ENCODE measurements around the gene TMEM231.

DNA sequence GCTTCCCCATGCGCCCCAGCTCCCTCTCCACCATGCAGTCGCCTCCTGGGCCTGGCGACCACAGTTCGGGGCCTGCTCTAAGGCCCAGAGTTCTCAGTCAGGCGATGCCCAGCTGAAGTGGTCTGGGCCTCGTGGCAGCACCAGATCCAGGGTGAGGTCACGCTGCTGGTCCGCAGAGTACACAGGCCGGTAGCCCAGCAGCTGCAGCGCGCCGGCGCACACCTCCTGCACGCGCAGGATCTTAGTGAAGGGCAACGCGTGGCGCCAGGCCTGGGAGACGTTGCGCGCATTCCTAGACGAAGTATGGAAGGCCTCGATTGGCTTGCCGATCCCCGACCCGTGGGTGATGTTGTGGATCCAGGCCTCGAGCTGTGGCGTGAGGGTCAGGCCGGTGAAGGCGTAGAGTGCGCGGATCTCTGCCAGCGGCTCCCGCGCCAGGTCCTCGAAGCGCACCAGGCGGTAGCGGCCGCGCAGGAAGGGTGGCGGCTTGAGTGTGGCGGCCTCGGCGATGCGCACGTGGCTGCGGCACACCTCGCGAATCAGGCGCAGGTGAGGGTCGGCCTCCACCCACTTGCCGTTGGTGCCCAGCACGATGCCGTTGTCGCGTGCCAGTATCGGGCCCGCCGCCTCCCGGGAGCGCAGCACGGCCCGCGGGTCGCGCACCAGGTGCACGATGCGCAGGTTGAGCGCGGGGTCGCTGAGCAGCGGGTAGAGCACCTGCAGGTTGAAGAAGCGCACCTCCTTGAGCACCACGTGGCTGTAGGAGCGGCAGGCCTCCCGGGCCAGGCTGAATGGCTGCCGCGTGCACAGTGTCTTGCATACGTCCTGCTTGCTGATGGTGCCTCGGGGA is 26.8 kb downstream of the TMEM231 start:
- no peak for TF ChIP-seq CTCF (IDR thresholded peaks at IDR 0.05)
- TF ChIP-seq TCF7L2 (IDR thresholded peaks at IDR 0.05; ENCODE audit: low read depth, low read length) = no peak
- TF ChIP-seq POLR2AphosphoS5 (IDR thresholded peaks at IDR 0.05; ENCODE audit: low read depth, low read length) = no peak
